Activated naive CD4-positive, alpha-beta T cell treated with anti-CD3 and anti-CD28 coated beads, Interleukin-2, amount 10 ng/mL, durations not matched to agents 7 days and 5 days (primary cell): ENCODE data around the gene C16orf82.

ENCODE experiments used
- CTCF ChIA-PET: fragments of 350-600 bp; sonication (Branson Sonifier 250); formaldehyde crosslinking; loops from one replicate; lab custom pipeline; 2021; ENCODE audit warnings: antibody characterized with exemption; lab: Charles Lee
- DNase-seq: peaks from one replicate; pipeline ENCODE4 v3.0.0-alpha.2; 2020
- H3K27ac Mint-ChIP-seq: one replicate; pipeline ENCODE4 v1.8.0; 2021; ENCODE audit warnings: mild to moderate bottlenecking, moderate library complexity, mixed read lengths
- H3K27me3 Mint-ChIP-seq: one replicate; pipeline ENCODE4 v1.8.0; 2021; ENCODE audit warnings: mild to moderate bottlenecking, mixed read lengths
- H3K36me3 Mint-ChIP-seq: one replicate; pipeline ENCODE4 v1.8.0; 2021; ENCODE audit warnings: mixed read lengths
- H3K4me1 Mint-ChIP-seq: one replicate; pipeline ENCODE4 v1.8.0; 2021; ENCODE audit warnings: mixed read lengths
- H3K4me3 Mint-ChIP-seq: one replicate; pipeline ENCODE4 v1.8.0; 2021; ENCODE audit warnings: mild to moderate bottlenecking, moderate library complexity, mixed read lengths
- H3K9me3 Mint-ChIP-seq: one replicate; pipeline ENCODE4 v1.8.0; 2021; ENCODE audit warnings: mixed read lengths

C16orf82 gene

DNA sequence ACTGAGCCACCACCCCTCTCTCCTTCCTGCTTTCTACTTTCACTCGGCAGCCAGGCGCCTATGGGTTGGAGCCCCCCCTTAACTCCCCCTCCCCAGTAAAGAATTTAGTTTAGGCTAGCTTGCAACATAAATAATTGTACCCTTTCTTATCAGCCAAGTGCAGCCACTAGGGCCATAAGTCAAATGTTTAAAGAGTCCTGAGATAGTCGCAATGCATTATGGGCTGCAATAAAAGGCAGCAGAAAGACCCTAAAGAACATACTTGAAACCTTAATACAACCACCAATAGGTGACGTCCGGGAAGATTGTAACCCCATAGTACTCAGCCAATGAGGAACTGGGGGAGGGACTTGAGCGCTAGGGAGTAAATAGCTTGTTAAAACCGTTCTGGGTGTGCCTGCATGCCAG lies 40.5 kb downstream of the C16orf82 start:
- no peaks in the 10 kb centered on the region for H3K9me3 Mint-ChIP-seq
- H3K36me3 Mint-ChIP-seq: no peaks in the 10 kb centered on the region
- H3K27ac Mint-ChIP-seq: no peak overlapping the region
- H3K27me3 Mint-ChIP-seq: peaks cover 40% of the 10 kb centered on the region
- H3K4me1 Mint-ChIP-seq: peaks cover 2% of the 10 kb centered on the region
- DNase-seq: no peak
- CTCF ChIA-PET: no interaction called here
- H3K4me3 Mint-ChIP-seq: no peak overlapping the region

DNA sequence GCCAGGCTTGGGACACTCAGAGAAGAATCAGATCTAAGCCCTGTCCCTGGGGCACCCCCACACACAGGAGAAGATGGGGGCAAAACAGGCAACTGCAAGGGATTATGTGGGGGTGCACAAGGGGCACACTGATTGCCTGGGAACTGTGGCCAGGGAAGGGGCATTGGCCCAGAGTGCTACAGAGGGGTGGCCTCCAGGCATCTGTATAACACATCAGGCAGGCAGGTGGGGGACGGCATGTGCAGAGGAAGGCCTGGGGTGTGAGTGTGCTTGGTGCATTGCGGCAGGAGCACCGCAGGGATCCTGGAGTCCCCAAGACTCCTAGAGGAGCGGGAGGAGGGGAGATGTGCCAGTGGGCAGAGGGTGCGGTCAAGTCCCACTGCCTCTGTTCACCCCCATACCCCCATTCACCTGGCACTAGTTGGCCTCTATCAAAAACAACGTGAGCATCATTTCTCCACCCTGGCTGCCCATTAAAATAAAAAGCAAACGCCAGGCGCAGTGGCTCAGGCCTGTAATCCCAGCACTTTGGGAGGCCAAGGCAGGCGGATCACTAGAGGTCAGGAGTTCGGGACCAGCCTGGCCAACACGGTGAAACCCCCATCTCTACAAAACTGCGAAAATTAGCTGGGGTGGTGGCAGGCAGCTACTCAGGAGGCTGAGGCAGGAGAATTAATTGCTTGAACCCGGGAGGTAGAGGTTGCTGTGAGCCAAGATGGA lies 41.5 kb downstream of the C16orf82 start:
- CTCF ChIA-PET: no interaction called here
- peaks cover 2% of the 10 kb centered on the region for H3K4me1 Mint-ChIP-seq
- H3K27ac Mint-ChIP-seq: no peak overlapping the region
- no peaks in the 10 kb centered on the region for H3K36me3 Mint-ChIP-seq
- H3K27me3 Mint-ChIP-seq: peaks cover 47% of the 10 kb centered on the region
- no peak for DNase-seq
- no peak overlapping the region for H3K4me3 Mint-ChIP-seq
- H3K9me3 Mint-ChIP-seq: no peaks in the 10 kb centered on the region

DNA sequence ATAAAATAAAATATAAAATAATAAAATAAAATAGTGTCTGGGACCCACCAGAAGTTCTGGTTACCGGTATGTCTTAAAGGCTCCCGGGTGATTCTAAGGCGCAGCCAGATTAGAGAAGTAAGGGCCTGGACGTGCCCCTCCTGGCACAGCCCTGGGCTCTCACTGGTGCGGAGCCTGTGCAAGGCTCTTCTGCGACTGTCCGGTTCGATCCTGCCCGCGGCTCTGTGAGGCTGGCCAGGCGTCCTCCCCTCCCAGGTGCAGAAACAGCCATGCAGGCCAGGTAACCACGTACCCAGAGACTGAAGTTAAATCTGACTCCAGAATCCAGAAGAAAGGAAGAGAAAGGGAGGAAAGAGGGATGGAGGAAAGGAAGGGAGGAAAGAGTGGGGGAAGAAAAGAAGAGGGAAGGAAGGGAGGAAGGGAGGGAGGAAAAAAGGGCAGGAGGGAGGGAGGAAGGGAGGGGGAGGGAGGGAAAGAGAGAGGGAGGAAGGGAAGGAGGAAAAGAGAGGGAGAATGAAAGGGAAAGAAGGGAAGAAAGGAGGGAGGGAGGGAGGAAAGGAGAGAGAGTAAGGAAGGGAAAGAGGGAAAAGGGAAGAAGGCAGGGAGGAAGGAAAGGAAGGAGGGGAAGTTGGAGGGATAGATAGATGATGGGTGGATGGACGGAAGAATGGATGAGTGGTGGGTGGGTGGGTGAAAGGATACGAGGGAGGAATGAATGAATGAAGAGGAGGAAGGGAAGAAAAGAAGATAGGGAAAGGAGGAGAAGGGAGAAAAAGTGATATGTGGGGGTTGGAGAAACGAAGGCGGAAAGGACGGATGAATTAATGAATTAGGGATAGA lies 42.3 kb downstream of the C16orf82 start:
- Mint-ChIP-seq H3K36me3 (no peaks in the 10 kb centered on the region), H3K4me3 (peak overlapping the region; percentile 47), H3K4me1 (peaks cover 2% of the 10 kb centered on the region), H3K9me3 (no peaks in the 10 kb centered on the region), H3K27me3 (peaks cover 53% of the 10 kb centered on the region), H3K27ac (no peak overlapping the region)
- CTCF ChIA-PET: interaction anchor here (0.7 to 1.5 kb wide), 7 partner anchors 11 to 1883 kb away, joined by 3 to 7 read pairs (median 3); no protein-coding TSS in a partner anchor
- no peak for DNase-seq

DNA sequence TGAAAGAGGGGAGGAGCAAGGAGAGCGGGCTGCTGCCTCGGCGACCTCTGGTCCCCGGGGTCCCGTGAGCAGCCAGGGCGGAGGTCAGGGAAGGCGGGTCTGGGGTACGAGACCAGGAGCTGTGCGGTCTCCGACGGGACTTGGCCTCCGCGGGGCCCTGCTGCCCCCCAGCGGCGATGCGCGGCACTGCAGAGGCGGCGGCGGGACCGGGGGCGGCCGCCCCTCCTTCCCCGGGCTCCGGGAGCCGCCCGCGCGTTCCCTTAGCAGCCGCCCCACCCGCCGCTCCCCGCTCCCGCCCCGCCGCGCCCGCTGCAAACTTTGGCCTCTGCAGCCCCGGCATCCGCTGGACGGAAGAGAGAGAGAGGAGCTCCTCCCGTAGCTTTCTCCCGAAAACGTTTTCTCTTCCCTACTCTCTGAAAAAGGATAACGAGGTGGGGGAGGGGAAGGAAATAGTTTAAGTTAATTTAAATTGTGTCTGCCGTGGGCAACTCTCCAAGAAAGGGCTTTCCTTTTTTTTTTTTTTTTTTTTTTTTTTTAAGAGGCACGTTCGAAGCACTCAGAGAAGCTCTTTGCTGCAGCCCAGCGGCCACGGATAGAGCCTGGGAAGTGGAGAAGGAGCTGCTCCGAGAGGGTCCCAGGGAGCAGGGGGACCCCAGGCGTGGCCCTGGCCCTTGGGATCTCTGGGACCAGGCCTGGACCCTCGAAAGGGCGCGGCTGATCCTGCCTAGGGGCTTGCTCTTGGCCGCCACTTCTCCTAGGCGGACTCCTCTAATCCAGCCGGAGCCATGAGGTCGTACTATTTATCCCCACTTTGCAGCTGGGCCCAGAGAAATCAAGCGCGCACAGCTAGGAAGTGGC lies 43.2 kb downstream of the C16orf82 start:
- CTCF ChIA-PET: interaction anchor here (0.7 to 1.5 kb wide), 12 partner anchors 10 to 1884 kb away, joined by 3 to 7 read pairs (median 4); no protein-coding TSS in a partner anchor
- no peaks in the 10 kb centered on the region for H3K9me3 Mint-ChIP-seq
- H3K36me3 Mint-ChIP-seq: no peaks in the 10 kb centered on the region
- peak overlapping the region; percentile 47 for H3K4me3 Mint-ChIP-seq
- H3K27me3 Mint-ChIP-seq: peaks cover 55% of the 10 kb centered on the region
- DNase-seq: peak; percentile 80
- H3K4me1 Mint-ChIP-seq: peaks cover 2% of the 10 kb centered on the region
- no peak overlapping the region for H3K27ac Mint-ChIP-seq

DNA sequence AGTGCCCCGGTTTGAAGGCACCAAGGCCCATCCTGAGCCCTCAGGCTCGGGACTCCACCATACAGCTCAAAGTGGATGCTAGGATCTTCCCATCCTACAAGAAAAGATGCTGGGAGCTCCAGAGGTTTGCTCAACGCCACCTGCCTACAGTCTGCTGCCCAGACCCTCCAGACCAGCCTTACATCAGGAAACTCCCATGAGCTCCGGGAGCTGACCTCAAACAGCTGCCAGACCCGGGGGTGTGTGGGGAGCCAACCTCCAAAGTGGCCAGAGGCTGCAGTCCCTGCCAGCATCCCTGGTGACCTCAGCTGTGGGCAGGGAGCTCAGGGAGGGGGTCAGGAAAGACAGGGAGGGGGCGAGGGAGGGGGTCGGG lies 43.8 kb downstream of the C16orf82 start:
- no peak for DNase-seq
- Mint-ChIP-seq H3K4me1 (peaks cover 2% of the 10 kb centered on the region), H3K27me3 (peaks cover 61% of the 10 kb centered on the region), H3K36me3 (no peaks in the 10 kb centered on the region), H3K4me3 (no peak overlapping the region), H3K27ac (no peak overlapping the region), H3K9me3 (no peaks in the 10 kb centered on the region)
- CTCF ChIA-PET: interaction anchor here (0.7 to 1.5 kb wide), 9 partner anchors 12 to 1885 kb away, joined by 3 to 7 read pairs (median 4); no protein-coding TSS in a partner anchor

DNA sequence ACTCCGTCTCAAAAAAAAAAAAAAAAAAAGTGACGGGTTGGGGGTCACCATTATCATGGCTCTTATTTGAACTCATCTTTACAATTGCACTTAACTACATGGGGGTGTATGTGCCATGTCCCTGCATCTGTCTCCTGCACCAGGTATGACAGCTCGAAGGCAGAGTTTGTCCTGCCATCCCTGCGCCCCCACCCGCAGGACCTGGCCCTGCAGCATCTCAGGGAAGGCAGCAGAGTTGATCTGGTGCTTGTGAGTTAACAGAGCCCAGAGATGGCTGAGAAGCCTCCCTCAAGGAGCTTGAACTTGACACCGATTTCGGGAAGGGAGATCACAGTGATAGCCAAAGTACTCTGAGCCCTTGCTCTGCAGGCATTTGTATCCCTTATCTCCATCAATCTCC lies 44.8 kb downstream of the C16orf82 start:
- no peak overlapping the region for H3K27ac Mint-ChIP-seq
- no peaks in the 10 kb centered on the region for H3K36me3 Mint-ChIP-seq
- DNase-seq: no peak
- H3K27me3 Mint-ChIP-seq: peaks cover 58% of the 10 kb centered on the region
- CTCF ChIA-PET: no interaction called here
- H3K4me1 Mint-ChIP-seq: peaks cover 2% of the 10 kb centered on the region
- H3K9me3 Mint-ChIP-seq: peaks cover 5% of the 10 kb centered on the region
- no peak overlapping the region for H3K4me3 Mint-ChIP-seq

DNA sequence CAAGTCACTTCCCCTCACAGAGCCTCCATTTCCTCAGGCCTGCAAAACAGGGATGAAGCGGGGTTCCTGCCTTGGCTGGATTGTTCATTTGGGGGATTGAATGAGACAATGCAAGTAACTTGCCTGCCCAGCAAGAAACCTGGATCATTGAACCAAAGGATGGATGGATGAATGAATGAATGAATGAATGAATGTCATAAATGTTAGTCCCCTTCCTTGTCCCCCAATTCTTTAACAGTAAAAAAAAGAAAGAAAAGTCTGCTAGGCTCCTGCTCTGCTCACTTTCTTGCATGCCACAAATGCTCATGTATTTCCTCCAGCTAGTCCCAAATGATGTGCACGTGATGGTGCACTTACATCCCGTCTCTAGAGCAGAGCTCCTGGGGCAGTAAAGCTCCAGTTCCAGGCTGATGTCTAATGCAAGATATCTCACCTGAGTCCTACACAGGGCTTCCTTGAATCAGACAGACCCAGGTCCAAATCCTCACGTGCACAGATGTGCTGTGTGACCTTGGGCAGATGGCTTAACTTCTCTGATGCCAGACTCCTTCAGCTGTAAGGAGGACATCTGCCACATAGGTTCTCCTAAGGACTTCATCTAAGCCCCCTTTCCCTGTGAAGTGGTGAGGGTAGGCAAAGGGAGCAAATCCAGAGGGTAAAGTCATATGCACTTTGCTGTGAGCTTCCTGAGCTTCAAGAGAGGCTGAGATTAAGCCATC lies 45.5 kb downstream of the C16orf82 start:
- Mint-ChIP-seq H3K9me3 (peaks cover 5% of the 10 kb centered on the region), H3K36me3 (no peaks in the 10 kb centered on the region), H3K27ac (peak overlapping the region; percentile 16), H3K27me3 (peaks cover 60% of the 10 kb centered on the region), H3K4me1 (peaks cover 2% of the 10 kb centered on the region), H3K4me3 (no peak overlapping the region)
- DNase-seq: no peak
- CTCF ChIA-PET: no interaction called here

DNA sequence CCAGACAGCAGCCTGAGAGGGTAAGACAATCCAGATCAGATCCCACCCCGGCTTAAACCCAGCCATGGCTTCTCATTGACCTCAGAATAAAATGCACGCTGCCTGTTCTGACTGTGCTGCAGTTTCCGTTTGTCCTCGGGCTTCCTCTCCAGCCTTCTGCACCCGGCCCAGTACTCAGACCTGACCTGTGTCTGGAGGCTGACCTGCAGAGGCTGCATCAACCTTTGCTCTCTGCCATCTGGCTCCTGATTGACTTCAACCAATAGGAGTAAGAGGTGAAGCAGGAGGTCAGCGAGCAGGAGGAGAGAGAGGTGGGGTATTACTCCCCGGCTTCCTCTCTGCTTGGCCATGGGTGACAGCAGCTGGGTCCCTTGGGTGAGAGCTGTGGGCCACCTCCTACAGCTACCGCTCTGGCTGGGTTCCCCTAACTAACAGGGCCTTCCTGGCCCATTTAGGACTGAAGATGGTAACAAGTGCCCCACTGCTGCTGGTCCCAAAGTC lies 46.7 kb downstream of the C16orf82 start:
- Mint-ChIP-seq H3K27me3 (peaks cover 54% of the 10 kb centered on the region), H3K4me1 (peaks cover 2% of the 10 kb centered on the region), H3K27ac (no peak overlapping the region), H3K9me3 (peaks cover 7% of the 10 kb centered on the region), H3K36me3 (no peaks in the 10 kb centered on the region), H3K4me3 (no peak overlapping the region)
- CTCF ChIA-PET: no interaction called here
- DNase-seq: no peak

DNA sequence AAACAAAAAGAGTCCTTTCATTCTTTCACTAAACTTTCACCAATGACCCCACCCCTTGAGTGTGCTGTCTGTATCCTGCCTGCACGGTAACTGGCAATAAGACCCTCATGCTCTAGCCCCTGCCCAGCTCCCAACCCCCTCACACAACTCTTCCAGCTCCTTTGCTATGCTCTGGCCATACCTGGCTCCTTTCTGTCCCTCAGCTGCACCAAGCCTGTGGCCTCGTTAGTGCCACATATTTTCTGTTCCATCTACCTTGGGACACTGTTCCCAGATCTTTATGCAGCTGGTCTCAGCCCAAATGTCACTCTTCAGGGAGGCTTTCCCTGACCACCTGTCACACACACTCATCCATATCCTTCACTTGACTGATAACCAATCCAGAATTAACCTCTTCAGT lies 47.3 kb downstream of the C16orf82 start:
- DNase-seq: no peak
- H3K27ac Mint-ChIP-seq: no peak overlapping the region
- H3K36me3 Mint-ChIP-seq: no peaks in the 10 kb centered on the region
- CTCF ChIA-PET: no interaction called here
- no peak overlapping the region for H3K4me3 Mint-ChIP-seq
- H3K27me3 Mint-ChIP-seq: peaks cover 51% of the 10 kb centered on the region
- H3K4me1 Mint-ChIP-seq: peaks cover under 1% of the 10 kb centered on the region
- H3K9me3 Mint-ChIP-seq: peaks cover 7% of the 10 kb centered on the region

DNA sequence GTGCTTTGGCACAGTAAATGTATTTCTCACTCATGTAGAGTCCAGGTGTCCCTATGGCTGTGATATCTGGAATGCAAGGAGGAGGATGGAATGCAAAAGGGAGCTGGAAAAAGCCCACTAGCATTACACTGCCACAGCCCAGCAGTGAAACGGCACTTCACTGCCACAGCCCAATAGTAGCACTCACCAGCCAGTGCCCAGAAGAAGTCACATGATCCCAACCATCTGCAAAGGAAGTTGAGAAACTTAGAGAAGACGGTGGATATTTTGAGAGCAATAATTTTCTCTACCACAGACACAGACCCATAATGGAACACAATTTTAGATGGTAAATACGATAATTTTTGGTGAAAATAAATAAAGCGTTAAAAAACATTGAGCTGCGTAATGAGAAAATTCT lies 51.8 kb downstream of the C16orf82 start:
- peaks cover 19% of the 10 kb centered on the region for H3K9me3 Mint-ChIP-seq
- peaks cover 25% of the 10 kb centered on the region for H3K27me3 Mint-ChIP-seq
- H3K27ac Mint-ChIP-seq: no peak overlapping the region
- CTCF ChIA-PET: no interaction called here
- no peak for DNase-seq
- H3K4me3 Mint-ChIP-seq: no peak overlapping the region
- no peaks in the 10 kb centered on the region for H3K4me1 Mint-ChIP-seq
- no peaks in the 10 kb centered on the region for H3K36me3 Mint-ChIP-seq
